Measurements from ENCODE around the gene F2RL2.

DNA sequence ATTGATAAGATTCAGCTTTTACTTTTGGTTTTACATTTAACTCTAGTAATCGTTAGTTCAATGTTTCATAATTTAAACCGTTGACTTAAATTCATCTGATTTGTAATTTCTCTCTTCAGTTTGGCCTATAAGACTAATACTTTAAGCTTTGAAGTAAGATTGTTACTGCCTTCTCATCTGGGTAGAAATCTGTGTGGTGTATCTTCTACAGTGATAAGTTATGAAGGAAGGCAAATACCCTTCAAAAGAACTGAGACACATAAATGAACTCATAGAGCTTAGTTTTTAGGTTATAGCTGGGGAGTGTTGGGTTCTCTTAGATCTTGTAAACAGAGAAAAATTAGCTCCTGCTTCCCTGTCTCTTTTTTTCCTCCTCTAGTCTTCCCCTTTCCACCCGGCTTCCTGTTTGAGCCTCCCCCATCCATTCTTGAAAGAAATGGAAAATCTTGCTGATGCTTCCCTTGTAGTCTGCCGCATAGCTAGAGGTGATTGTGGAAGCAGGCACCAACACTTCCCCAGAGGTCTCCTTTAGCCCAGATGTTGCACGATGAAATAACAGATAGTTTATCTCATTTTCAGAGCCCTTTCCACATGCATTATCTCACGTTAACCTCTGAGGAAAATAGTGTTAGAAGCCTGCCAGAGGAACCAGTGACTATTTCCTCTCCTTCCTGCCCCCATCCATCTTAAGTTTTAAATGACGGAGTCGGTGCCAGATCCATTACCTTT is 2.0 kb upstream of the F2RL2 start:
- TF ChIP-seq, protein P1, sequence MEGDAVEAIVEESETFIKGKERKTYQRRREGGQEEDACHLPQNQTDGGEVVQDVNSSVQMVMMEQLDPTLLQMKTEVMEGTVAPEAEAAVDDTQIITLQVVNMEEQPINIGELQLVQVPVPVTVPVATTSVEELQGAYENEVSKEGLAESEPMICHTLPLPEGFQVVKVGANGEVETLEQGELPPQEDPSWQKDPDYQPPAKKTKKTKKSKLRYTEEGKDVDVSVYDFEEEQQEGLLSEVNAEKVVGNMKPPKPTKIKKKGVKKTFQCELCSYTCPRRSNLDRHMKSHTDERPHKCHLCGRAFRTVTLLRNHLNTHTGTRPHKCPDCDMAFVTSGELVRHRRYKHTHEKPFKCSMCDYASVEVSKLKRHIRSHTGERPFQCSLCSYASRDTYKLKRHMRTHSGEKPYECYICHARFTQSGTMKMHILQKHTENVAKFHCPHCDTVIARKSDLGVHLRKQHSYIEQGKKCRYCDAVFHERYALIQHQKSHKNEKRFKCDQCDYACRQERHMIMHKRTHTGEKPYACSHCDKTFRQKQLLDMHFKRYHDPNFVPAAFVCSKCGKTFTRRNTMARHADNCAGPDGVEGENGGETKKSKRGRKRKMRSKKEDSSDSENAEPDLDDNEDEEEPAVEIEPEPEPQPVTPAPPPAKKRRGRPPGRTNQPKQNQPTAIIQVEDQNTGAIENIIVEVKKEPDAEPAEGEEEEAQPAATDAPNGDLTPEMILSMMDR (IDR thresholded peaks at IDR 0.05), result no peak
- TF ChIP-seq POLR2AphosphoS5 (IDR thresholded peaks at IDR 0.05), result no peak
- no peak for TF ChIP-seq POLR2A (IDR thresholded peaks at IDR 0.05)
